Measurements from ENCODE around the gene TTC32. TPM values are rescaled to one million over a fixed set of nuclear protein-coding genes. Genes with fewer than 3 reads are reported as not detected.

Gene TTC32
- polyA plus RNA-seq, 1 experiment, result 3.6 TPM

- no peak for TF ChIP-seq CTCF (IDR thresholded peaks at IDR 0.05; ENCODE audit: insufficient read depth, low read depth, low read length)
- H3K36me3 ChIP-seq (ENCODE audit: control insufficient read depth, insufficient read depth, low read length), result no peaks in the 10 kb centered on the region; the same call in 1 of the 2 replicates
- DNase-seq (ENCODE audit: low read depth), result no peak
- ChIA-PET CTCF (interaction anchor here (0.7 kb wide), 1 partner anchor 394 kb away, joined by 3 read pairs; no protein-coding TSS in a partner anchor), POLR2A (no interaction called here)
- no peak overlapping the region for H3K4me3 ChIP-seq (ENCODE audit: low read depth, low read length)
- H3K27me3 ChIP-seq (ENCODE audit: control insufficient read depth, insufficient read depth, low read length), result no peaks in the 10 kb centered on the region
These were observed 12.6 kb upstream of the TTC32 start for GRCh38 chr2:19914266-19914975.

- CTCF ChIA-PET, result interaction anchor here (1.5 kb wide), 1 partner anchor 21 kb away, joined by 4 read pairs; no protein-coding TSS in a partner anchor
- POLR2A ChIA-PET, result no interaction called here
- no peak overlapping the region for H3K4me3 ChIP-seq (ENCODE audit: low read depth, low read length)
- peak; percentile 80 for DNase-seq (ENCODE audit: low read depth)
- no peaks in the 10 kb centered on the region; the same call in 1 of the 2 replicates for H3K36me3 ChIP-seq (ENCODE audit: control insufficient read depth, insufficient read depth, low read length)
- H3K27me3 ChIP-seq (ENCODE audit: control insufficient read depth, insufficient read depth, low read length), result no peaks in the 10 kb centered on the region
- no peak for TF ChIP-seq CTCF (IDR thresholded peaks at IDR 0.05; ENCODE audit: insufficient read depth, low read depth, low read length)
These were observed 10.2 kb upstream of the TTC32 start for GRCh38 chr2:19911808-19912509.

GRCh38 chr2:19902216-19902740, 495 bp upstream of the TTC32 start:
- ChIA-PET CTCF (no interaction called here), POLR2A (interaction anchor here (0.7 kb wide), 2 partner anchors 288 to 706 kb away, joined by 3 to 4 read pairs; no protein-coding TSS in a partner anchor)
- Histone ChIP-seq H3K4me3 (ENCODE audit: low read depth, low read length) (peak overlapping the region; percentile 65), H3K27me3 (ENCODE audit: control insufficient read depth, insufficient read depth, low read length) (no peaks in the 10 kb centered on the region), H3K36me3 (ENCODE audit: control insufficient read depth, insufficient read depth, low read length) (no peaks in the 10 kb centered on the region)
- no peak for TF ChIP-seq CTCF (IDR thresholded peaks at IDR 0.05; ENCODE audit: insufficient read depth, low read depth, low read length)
- no peak for DNase-seq (ENCODE audit: low read depth)

GRCh38 chr2:19900931-19901441, 797 bp downstream of the TTC32 start:
- no peaks in the 10 kb centered on the region for H3K27me3 ChIP-seq (ENCODE audit: control insufficient read depth, insufficient read depth, low read length)
- DNase-seq (ENCODE audit: low read depth), result no peak
- no peak for TF ChIP-seq CTCF (IDR thresholded peaks at IDR 0.05; ENCODE audit: insufficient read depth, low read depth, low read length)
- H3K4me3 ChIP-seq (ENCODE audit: low read depth, low read length), result peak overlapping the region; percentile 65
- ChIA-PET POLR2A (interaction anchor here (0.6 kb wide), 1 partner anchor 472 kb away, joined by 7 read pairs; no protein-coding TSS in a partner anchor), CTCF (interaction anchor here (1.4 kb wide), 1 partner anchor 16 kb away, joined by 3 read pairs; no protein-coding TSS in a partner anchor)
- H3K36me3 ChIP-seq (ENCODE audit: control insufficient read depth, insufficient read depth, low read length), result no peaks in the 10 kb centered on the region
